ENCODE results near the gene SULF2.
"Not testable (repeated sequence)": the region's sequence is repeated elsewhere in the genome, so short reads cannot be mapped to it uniquely, and the experiment has no call there.

SULF2 gene

GRCh38 chr20:47795214-47795907 is 10.1 kb upstream of the SULF2 start:
- Histone ChIP-seq H3K27ac (no peak overlapping the region), H3K9me3 (no peaks in the 10 kb centered on the region)
- TF ChIP-seq CTCF (IDR thresholded peaks at IDR 0.05) = no peak

GRCh38 chr20:47794264-47794663 is 9.0 kb upstream of the SULF2 start:
- H3K4me3 ChIP-seq (ENCODE audit: low read depth in 1 of 2, low read length in 1 of 2); H3K9me3 ChIP-seq; H3K4me1 ChIP-seq (ENCODE audit: control insufficient read depth in 1 of 2, insufficient read depth in 1 of 2, low read depth in 1 of 2, low read length in 1 of 2); H3K27ac ChIP-seq; H3K36me3 ChIP-seq: not testable (repeated sequence)
- peaks cover 52% of the 10 kb centered on the region for H3K27me3 ChIP-seq

More at GRCh38 chr20:47795214-47795907, 10.1 kb upstream of the SULF2 start:
- no peak overlapping the region for H3K4me3 ChIP-seq (ENCODE audit: low read depth in 1 of 2, low read length in 1 of 2)
- peaks cover 2 to 8% of the 10 kb centered on the region in 2 experiments for H3K4me1 ChIP-seq (ENCODE audit: control insufficient read depth in 1 of 2, insufficient read depth in 1 of 2, low read depth in 1 of 2, low read length in 1 of 2)
- H3K27me3 ChIP-seq = peaks cover 41% of the 10 kb centered on the region
- H3K36me3 ChIP-seq = no peaks in the 10 kb centered on the region

- no peak for TF ChIP-seq CTCF (IDR thresholded peaks at IDR 0.05)
- Histone ChIP-seq H3K4me3 (ENCODE audit: low read depth in 1 of 2, low read length in 1 of 2) (no peak overlapping the region), H3K9me3 (no peaks in the 10 kb centered on the region), H3K27me3 (peaks cover 74% of the 10 kb centered on the region), H3K27ac (no peak overlapping the region), H3K36me3 (no peaks in the 10 kb centered on the region), H3K4me1 (ENCODE audit: control insufficient read depth in 1 of 2, insufficient read depth in 1 of 2, low read depth in 1 of 2, low read length in 1 of 2) (peaks cover 2 to 5% of the 10 kb centered on the region in 2 experiments)
These were observed 6.8 kb upstream of the SULF2 start for GRCh38 chr20:47792021-47792618.

- no peaks in the 10 kb centered on the region for H3K9me3 ChIP-seq
- no peaks in the 10 kb centered on the region for H3K36me3 ChIP-seq
- H3K27me3 ChIP-seq = peaks cover 75% of the 10 kb centered on the region
- peaks cover 5 to 9% of the 10 kb centered on the region in 2 experiments for H3K4me1 ChIP-seq (ENCODE audit: control insufficient read depth in 1 of 2, insufficient read depth in 1 of 2, low read depth in 1 of 2, low read length in 1 of 2)
- H3K27ac ChIP-seq = no peak overlapping the region
- TF ChIP-seq CTCF (IDR thresholded peaks at IDR 0.05) = no peak
- H3K4me3 ChIP-seq (ENCODE audit: low read depth in 1 of 2, low read length in 1 of 2) = no peak overlapping the region
These were observed 5.9 kb upstream of the SULF2 start for GRCh38 chr20:47791084-47791599.

GRCh38 chr20:47790580-47790965 is 5.3 kb upstream of the SULF2 start:
- Histone ChIP-seq H3K27ac (no peak overlapping the region), H3K36me3 (no peaks in the 10 kb centered on the region), H3K27me3 (peaks cover 70% of the 10 kb centered on the region)

More at GRCh38 chr20:47790580-47790965, 5.3 kb upstream of the SULF2 start:
- Histone ChIP-seq H3K9me3 (no peaks in the 10 kb centered on the region), H3K4me1 (ENCODE audit: control insufficient read depth in 1 of 2, insufficient read depth in 1 of 2, low read depth in 1 of 2, low read length in 1 of 2) (peaks cover 5 to 11% of the 10 kb centered on the region in 2 experiments), H3K4me3 (ENCODE audit: low read depth in 1 of 2, low read length in 1 of 2) (no peak overlapping the region)
- TF ChIP-seq CTCF (IDR thresholded peaks at IDR 0.05) = no peak

All from neutrophil (primary cell).